ENCODE data around the gene PSMG3.

PSMG3 gene

GRCh38 chr7:1539882-1540775 is 29.7 kb downstream of the PSMG3 start:
- Histone ChIP-seq H3K9me3 (ENCODE audit: low read length) (no peaks in the 10 kb centered on the region), H3K36me3 (ENCODE audit: insufficient read depth, low read length) (peaks cover 11% of the 10 kb centered on the region), H3K9ac (ENCODE audit: low read length) (no peak overlapping the region), H3K27me3 (ENCODE audit: control insufficient read depth in 1 of 2, insufficient read depth in 2 of 2, low read length in 2 of 2) (no peaks in the 10 kb centered on the region), H3K27ac (ENCODE audit: low read depth, low read length) (no peak overlapping the region), H3K4me3 (ENCODE audit: low read depth in 1 of 2, low read length in 2 of 2) (no peak overlapping the region), H3K4me1 (ENCODE audit: insufficient read depth, low read length) (peaks cover 16% of the 10 kb centered on the region)

DNA sequence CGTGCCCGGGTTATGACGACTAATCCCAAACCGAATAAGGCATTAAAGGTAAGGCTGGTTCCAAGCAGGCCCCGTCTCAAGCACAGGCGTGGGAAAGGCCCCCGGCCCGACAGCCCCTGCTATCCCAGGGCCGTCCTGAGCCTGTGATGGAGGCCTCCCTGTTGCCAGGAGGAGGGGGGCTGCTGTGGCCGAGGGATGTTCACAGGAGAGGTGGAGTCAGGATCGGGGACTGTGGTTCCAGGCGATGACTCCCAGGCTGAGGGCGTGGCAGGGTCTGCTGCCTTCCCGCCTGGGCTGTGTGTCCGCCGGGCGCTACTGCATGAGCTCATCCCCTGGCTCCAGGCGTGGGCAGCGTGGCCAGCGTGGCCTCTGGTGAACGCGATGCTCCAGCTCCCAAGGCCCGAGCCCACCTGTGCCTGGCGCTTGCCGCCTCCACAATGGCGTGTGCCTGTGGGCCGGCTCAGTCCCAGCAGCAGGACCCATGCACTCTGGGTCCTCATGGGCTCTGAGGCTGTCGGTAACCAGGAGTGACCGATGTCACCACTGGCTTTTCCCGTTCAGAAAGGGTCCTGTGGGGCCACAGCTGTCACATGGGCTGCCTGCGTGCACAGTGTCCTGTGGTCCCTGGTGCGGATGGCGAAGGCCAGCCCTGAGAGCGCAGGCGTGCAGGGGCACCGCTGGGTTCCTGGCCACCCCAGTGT is 30.5 kb downstream of the PSMG3 start:
- H3K27ac ChIP-seq (ENCODE audit: low read depth, low read length), result peak overlapping the region; percentile 97
- peaks cover 11% of the 10 kb centered on the region for H3K36me3 ChIP-seq (ENCODE audit: insufficient read depth, low read length)
- peaks cover 16% of the 10 kb centered on the region for H3K4me1 ChIP-seq (ENCODE audit: insufficient read depth, low read length)
- no peak overlapping the region for H3K4me3 ChIP-seq (ENCODE audit: low read depth in 1 of 2, low read length in 2 of 2)
- H3K27me3 ChIP-seq (ENCODE audit: control insufficient read depth in 1 of 2, insufficient read depth in 2 of 2, low read length in 2 of 2), result no peaks in the 10 kb centered on the region
- H3K9ac ChIP-seq (ENCODE audit: low read length), result no peak overlapping the region
- H3K9me3 ChIP-seq (ENCODE audit: low read length), result no peaks in the 10 kb centered on the region

- peak overlapping the region in 1 of 2 donors; percentile 24 for H3K4me3 ChIP-seq (ENCODE audit: low read depth in 1 of 2, low read length in 2 of 2)
- peaks cover 11% of the 10 kb centered on the region for H3K36me3 ChIP-seq (ENCODE audit: insufficient read depth, low read length)
- H3K4me1 ChIP-seq (ENCODE audit: insufficient read depth, low read length), result peaks cover 20% of the 10 kb centered on the region
- no peaks in the 10 kb centered on the region for H3K9me3 ChIP-seq (ENCODE audit: low read length)
- no peak overlapping the region for H3K9ac ChIP-seq (ENCODE audit: low read length)
- peak overlapping the region; percentile 97 for H3K27ac ChIP-seq (ENCODE audit: low read depth, low read length)
- H3K27me3 ChIP-seq (ENCODE audit: control insufficient read depth in 1 of 2, insufficient read depth in 2 of 2, low read length in 2 of 2), result no peaks in the 10 kb centered on the region
Measured at GRCh38 chr7:1538544-1539180, 31.2 kb downstream of the PSMG3 start.

DNA sequence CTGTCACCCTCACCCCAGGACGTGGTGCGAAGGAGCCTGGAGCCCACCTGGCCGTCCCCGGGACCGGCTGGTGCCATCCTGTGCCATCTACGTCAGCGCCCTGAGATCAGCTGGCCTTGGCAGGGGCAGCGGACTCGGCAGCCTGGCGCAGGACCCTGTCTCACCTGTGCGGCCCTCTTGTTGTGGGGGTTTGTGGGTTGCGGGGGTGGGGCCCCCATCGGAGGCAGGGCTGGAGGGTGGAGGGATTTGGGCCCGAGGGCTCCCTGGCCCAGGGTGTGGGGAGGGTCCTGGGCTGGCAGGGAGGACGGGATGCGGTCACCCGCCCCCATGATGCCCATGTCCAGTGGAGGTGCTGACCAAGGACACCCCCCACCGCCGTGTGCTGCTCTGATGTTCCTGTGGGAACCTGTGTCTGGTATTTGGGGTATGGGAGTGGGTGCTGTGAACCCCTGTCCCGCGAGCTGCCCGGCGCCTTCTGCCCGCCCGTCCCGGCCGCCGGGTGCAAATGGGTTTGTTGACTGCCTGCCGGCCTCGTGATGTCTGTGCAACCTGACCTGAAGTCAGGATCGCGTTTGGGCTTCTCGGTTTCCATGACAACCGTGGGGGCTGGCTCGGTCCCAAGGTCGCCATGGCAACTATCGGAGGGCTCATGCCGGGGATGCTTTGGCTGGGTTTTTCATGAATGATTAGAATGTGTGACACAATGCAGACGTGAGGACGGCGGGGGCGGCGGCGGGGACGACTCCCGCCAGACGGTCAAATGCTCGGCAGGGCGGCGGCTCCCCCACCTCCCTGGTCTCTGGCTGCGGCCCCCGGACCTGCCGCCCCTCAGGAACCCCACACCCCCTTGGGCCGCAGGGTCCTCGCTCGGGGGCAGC is 32.1 kb downstream of the PSMG3 start:
- H3K27ac ChIP-seq (ENCODE audit: low read depth, low read length), result peak overlapping the region; percentile 97
- peaks cover 11% of the 10 kb centered on the region for H3K36me3 ChIP-seq (ENCODE audit: insufficient read depth, low read length)
- peak overlapping the region; percentile 63 to 67 for H3K4me3 ChIP-seq (ENCODE audit: low read depth in 1 of 2, low read length in 2 of 2)
- peak overlapping the region; percentile 94 for H3K9ac ChIP-seq (ENCODE audit: low read length)
- no peaks in the 10 kb centered on the region for H3K9me3 ChIP-seq (ENCODE audit: low read length)
- H3K27me3 ChIP-seq (ENCODE audit: control insufficient read depth in 1 of 2, insufficient read depth in 2 of 2, low read length in 2 of 2), result no peaks in the 10 kb centered on the region
- H3K4me1 ChIP-seq (ENCODE audit: insufficient read depth, low read length), result peaks cover 29% of the 10 kb centered on the region

- Histone ChIP-seq H3K9ac (ENCODE audit: low read length) (peak overlapping the region; percentile 94), H3K4me3 (ENCODE audit: low read depth in 1 of 2, low read length in 2 of 2) (peak overlapping the region; percentile 63 to 67), H3K27ac (ENCODE audit: low read depth, low read length) (peak overlapping the region; percentile 97), H3K9me3 (ENCODE audit: low read length) (no peaks in the 10 kb centered on the region), H3K4me1 (ENCODE audit: insufficient read depth, low read length) (peaks cover 35% of the 10 kb centered on the region), H3K27me3 (ENCODE audit: control insufficient read depth in 1 of 2, insufficient read depth in 2 of 2, low read length in 2 of 2) (no peaks in the 10 kb centered on the region), H3K36me3 (ENCODE audit: insufficient read depth, low read length) (peaks cover 11% of the 10 kb centered on the region)
Measured at GRCh38 chr7:1536743-1537534, 32.9 kb downstream of the PSMG3 start.

GRCh38 chr7:1536455-1536742 is 33.4 kb downstream of the PSMG3 start:
- H3K27ac ChIP-seq (ENCODE audit: low read depth, low read length), result peak overlapping the region; percentile 97
- peaks cover 10% of the 10 kb centered on the region for H3K36me3 ChIP-seq (ENCODE audit: insufficient read depth, low read length)
- no peaks in the 10 kb centered on the region for H3K9me3 ChIP-seq (ENCODE audit: low read length)
- H3K9ac ChIP-seq (ENCODE audit: low read length), result peak overlapping the region; percentile 94
- no peaks in the 10 kb centered on the region for H3K27me3 ChIP-seq (ENCODE audit: control insufficient read depth in 1 of 2, insufficient read depth in 2 of 2, low read length in 2 of 2)
- H3K4me1 ChIP-seq (ENCODE audit: insufficient read depth, low read length), result peaks cover 41% of the 10 kb centered on the region
- peak overlapping the region in 1 of 2 donors; percentile 28 for H3K4me3 ChIP-seq (ENCODE audit: low read depth in 1 of 2, low read length in 2 of 2)

DNA sequence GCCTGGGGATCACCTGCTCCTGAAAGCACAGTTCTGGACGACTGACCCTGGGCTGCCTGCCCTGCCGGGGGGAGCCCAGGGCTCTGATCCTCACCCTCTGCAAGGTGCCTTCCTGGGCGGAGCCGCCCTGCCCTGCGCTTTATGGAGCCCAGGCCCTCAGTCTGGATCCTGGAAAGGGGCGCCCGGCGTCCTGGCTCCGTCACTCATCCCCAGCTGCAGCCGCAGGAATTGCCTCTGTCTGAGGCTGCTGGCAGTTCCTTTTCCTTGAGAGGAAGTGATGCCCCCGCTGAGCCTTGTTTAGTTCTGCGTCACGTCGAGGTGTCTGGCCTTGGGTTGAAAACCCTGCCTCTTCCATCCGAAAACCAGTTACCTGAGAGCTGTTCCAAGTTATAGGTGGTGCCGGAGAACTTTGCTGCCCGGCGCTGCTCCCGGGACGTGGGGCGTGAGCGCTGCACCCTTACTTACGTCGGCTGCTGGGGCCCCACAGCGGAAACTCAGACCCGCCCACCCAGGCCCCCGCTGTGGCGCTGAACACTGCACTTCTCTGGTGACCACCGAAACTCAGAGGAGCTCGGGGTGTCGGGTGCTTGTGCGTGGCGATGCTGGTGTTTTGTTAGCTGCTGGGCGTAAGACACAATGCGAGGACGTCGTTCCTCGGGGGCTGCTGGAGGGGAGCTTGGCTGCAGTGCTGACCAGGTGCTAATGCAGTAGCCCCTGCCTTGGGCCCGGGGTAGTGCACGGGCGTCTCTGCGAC is 34.0 kb downstream of the PSMG3 start:
- no peaks in the 10 kb centered on the region for H3K27me3 ChIP-seq (ENCODE audit: control insufficient read depth in 1 of 2, insufficient read depth in 2 of 2, low read length in 2 of 2)
- H3K4me1 ChIP-seq (ENCODE audit: insufficient read depth, low read length), result peaks cover 41% of the 10 kb centered on the region
- H3K36me3 ChIP-seq (ENCODE audit: insufficient read depth, low read length), result peaks cover 5% of the 10 kb centered on the region
- peak overlapping the region; percentile 97 for H3K27ac ChIP-seq (ENCODE audit: low read depth, low read length)
- H3K9ac ChIP-seq (ENCODE audit: low read length), result peak overlapping the region; percentile 94
- H3K9me3 ChIP-seq (ENCODE audit: low read length), result no peaks in the 10 kb centered on the region
- no peak overlapping the region for H3K4me3 ChIP-seq (ENCODE audit: low read depth in 1 of 2, low read length in 2 of 2)

DNA sequence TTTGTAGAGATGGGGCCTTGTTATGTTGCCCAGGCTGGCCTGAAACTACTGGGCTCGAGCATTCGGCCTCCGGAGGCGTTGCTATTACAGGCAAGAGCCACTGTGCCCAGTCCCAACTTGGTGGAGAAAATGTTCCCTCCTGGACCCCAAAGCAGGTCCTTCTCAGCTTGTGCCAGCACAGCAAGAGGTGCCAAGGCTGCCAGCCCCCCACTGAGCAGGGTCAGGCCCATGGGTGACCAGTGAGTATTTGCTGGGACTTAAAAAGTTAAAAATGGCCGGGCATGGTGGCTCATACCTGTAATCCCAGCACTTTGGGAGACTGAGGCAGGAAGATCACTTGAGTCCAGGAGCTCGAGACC is 34.8 kb downstream of the PSMG3 start:
- H3K9ac ChIP-seq (ENCODE audit: low read length), result no peak overlapping the region
- peaks cover 0 to under 1% of the 10 kb centered on the region in 2 donors for H3K27me3 ChIP-seq (ENCODE audit: control insufficient read depth in 1 of 2, insufficient read depth in 2 of 2, low read length in 2 of 2)
- peak overlapping the region; percentile 42 for H3K27ac ChIP-seq (ENCODE audit: low read depth, low read length)
- no peak overlapping the region for H3K4me3 ChIP-seq (ENCODE audit: low read depth in 1 of 2, low read length in 2 of 2)
- no peaks in the 10 kb centered on the region for H3K9me3 ChIP-seq (ENCODE audit: low read length)
- peaks cover 41% of the 10 kb centered on the region for H3K4me1 ChIP-seq (ENCODE audit: insufficient read depth, low read length)
- no peaks in the 10 kb centered on the region for H3K36me3 ChIP-seq (ENCODE audit: insufficient read depth, low read length)

- Histone ChIP-seq H3K4me3 (ENCODE audit: low read depth in 1 of 2, low read length in 2 of 2) (no peak overlapping the region), H3K27ac (ENCODE audit: low read depth, low read length) (peak overlapping the region; percentile 42), H3K36me3 (ENCODE audit: insufficient read depth, low read length) (no peaks in the 10 kb centered on the region), H3K4me1 (ENCODE audit: insufficient read depth, low read length) (peaks cover 41% of the 10 kb centered on the region), H3K9me3 (ENCODE audit: low read length) (no peaks in the 10 kb centered on the region), H3K27me3 (ENCODE audit: control insufficient read depth in 1 of 2, insufficient read depth in 2 of 2, low read length in 2 of 2) (peaks cover 0 to 6% of the 10 kb centered on the region in 2 donors), H3K9ac (ENCODE audit: low read length) (no peak overlapping the region)
Measured at GRCh38 chr7:1534330-1535099, 35.3 kb downstream of the PSMG3 start.

All from muscle layer of colon (tissue), 2 donors.